H1 (cell line): ENCODE measurements around the gene DEGS2. TPM values are rescaled to one million over a fixed set of nuclear protein-coding genes. Genes with fewer than 3 reads are reported as not detected.

Experiments
- CTCF ChIA-PET: fragments of 300-600 bp; sonication (Branson Sonifier 250); formaldehyde crosslinking; loops from one replicate; lab custom pipeline; 2021; ENCODE audit not compliant: partially characterized antibody; lab: Charles Lee
- POLR2A ChIA-PET: fragments of 300-600 bp; sonication (Branson Sonifier 250); formaldehyde crosslinking; loops from one replicate; lab custom pipeline; 2021; ENCODE audit warnings: inconsistent platforms; ENCODE audit not compliant: partially characterized antibody; lab: Charles Lee
- DNase-seq, 2 experiments: peaks; one replicate each; pipeline versions ENCODE4 v3.0.0 to v3.0.0-alpha.2; 2010 to 2022; ENCODE audit warnings: low spot score in 2 of 2, low read depth in 1 of 2, mixed read lengths in 1 of 2
- FAIRE-seq: peaks from 2 replicates; lab custom pipeline; 2011; peaks lifted over from hg19 to GRCh38; lab: Jason Lieb, UNC
- H2AFZ ChIP-seq: 2 replicates; pipeline ENCODE4 v1.8.1; 2012; ENCODE audit warnings: low read length, inconsistent platforms
- H2AK5ac ChIP-seq: 2 replicates; pipeline ENCODE4 v1.6.1; 2013; ENCODE audit warnings: low read depth, low read length
- H2BK120ac ChIP-seq: replicated peaks from 2 replicates; pipeline ENCODE3; 2013; ENCODE audit warnings: low read depth, low read length, inconsistent platforms
- H2BK12ac ChIP-seq: 2 replicates; pipeline ENCODE4 v1.6.1; 2013; ENCODE audit warnings: low read depth, low read length
- H2BK15ac ChIP-seq: 2 replicates; pipeline ENCODE4 v1.6.1; 2013; ENCODE audit warnings: low read length
- H2BK20ac ChIP-seq: 2 replicates; pipeline ENCODE4 v1.6.1; 2013; ENCODE audit warnings: low read length
- H2BK5ac ChIP-seq: 2 replicates; pipeline ENCODE4 v1.6.1; 2013; ENCODE audit warnings: low read depth, low read length
- H3K14ac ChIP-seq: 2 replicates; pipeline ENCODE4 v1.6.1; 2013; ENCODE audit warnings: inconsistent platforms; ENCODE audit not compliant: insufficient read length
- H3K18ac ChIP-seq: 2 replicates; pipeline ENCODE4 v1.6.1; 2013; ENCODE audit warnings: low read length; ENCODE audit errors: extremely low read depth
- H3K23ac ChIP-seq: 2 replicates; pipeline ENCODE4 v1.6.1; 2013; ENCODE audit warnings: inconsistent platforms; ENCODE audit not compliant: insufficient read length
- H3K23me2 ChIP-seq: 2 replicates; pipeline ENCODE4 v1.6.1; 2013; ENCODE audit warnings: low read depth, low read length
- H3K27ac ChIP-seq: 2 replicates; pipeline ENCODE4 v1.6.1; 2011; ENCODE audit warnings: low read depth, low read length, inconsistent platforms
- H3K27me3 ChIP-seq, 4 experiments: replicated peaks in 1 of 4; 1 replicate in 1 of 4; 2 replicates in 3 of 4; pipeline versions ENCODE4 v1.6.1 to v1.8.1; 2011 to 2013; ENCODE audit warnings: low read length in 3 of 4, mild to moderate bottlenecking in 3 of 4, inconsistent platforms in 2 of 4, mixed read lengths in 2 of 4, moderate library complexity in 1 of 4; ENCODE audit not compliant: control insufficient read depth in 3 of 4, insufficient read depth in 3 of 4; ENCODE audit errors: extremely low read depth in 1 of 4
- H3K36me3 ChIP-seq, 4 experiments: 2 replicates each; pipeline versions ENCODE4 v1.6.1 to v1.8.1; 2011 to 2013; ENCODE audit warnings: mild to moderate bottlenecking in 4 of 4, low read length in 3 of 4, moderate library complexity in 2 of 4, control low read depth in 1 of 4, inconsistent platforms in 1 of 4; ENCODE audit not compliant: insufficient read depth in 4 of 4, control insufficient read depth in 2 of 4
- H3K4ac ChIP-seq: replicated peaks from 2 replicates; pipeline ENCODE3; 2013; ENCODE audit warnings: low read length, low read depth, mixed read lengths, inconsistent platforms; ENCODE audit not compliant: insufficient read length
- H3K4me1 ChIP-seq, 4 experiments: replicated peaks in 1 of 4; 1 replicate in 1 of 4; 2 replicates in 3 of 4; pipeline versions ENCODE4 v1.6.1 to v1.8.1; 2011 to 2013; ENCODE audit warnings: low read length in 3 of 4, inconsistent platforms in 2 of 4, mixed read lengths in 1 of 4; ENCODE audit not compliant: insufficient read depth in 4 of 4, control insufficient read depth in 3 of 4
- H3K4me2 ChIP-seq, 2 experiments: 2 replicates each; pipeline versions ENCODE4 v1.6.1 to v1.8.1; 2011 to 2013; ENCODE audit warnings: low read depth in 2 of 2, low read length in 2 of 2, control low read depth in 1 of 2, inconsistent platforms in 1 of 2, mild to moderate bottlenecking in 1 of 2; ENCODE audit not compliant: insufficient read depth in 1 of 2
- H3K4me3 ChIP-seq, 4 experiments: fragments of 200-600, 300-600 bp in 1 of 4; sonication (generic), shearing (Covaris generic), sonication (Bioruptor Twin) in 1 of 4; 2 replicates each; pipeline versions ENCODE4 v1.5.1 to v1.8.1; 2011 to 2016; ENCODE audit warnings: low read length in 4 of 4, low read depth in 3 of 4, control low read depth in 2 of 4, inconsistent platforms in 2 of 4, mild to moderate bottlenecking in 2 of 4, mixed read lengths in 1 of 4, moderate library complexity in 1 of 4; ENCODE audit not compliant: insufficient read depth in 2 of 4; ENCODE audit errors: extremely low read depth in 1 of 4
- H3K56ac ChIP-seq: replicated peaks from 2 replicates; pipeline ENCODE3; 2013; ENCODE audit warnings: low read depth, mild to moderate bottlenecking, mixed read lengths, low read length, inconsistent platforms; ENCODE audit not compliant: insufficient read length
- H3K79me1 ChIP-seq: 2 replicates; pipeline ENCODE4 v1.6.1; 2013; ENCODE audit warnings: low read depth, low read length, control low read depth
- H3K79me2 ChIP-seq, 2 experiments: 2 replicates each; pipeline versions ENCODE4 v1.6.1 to v1.8.1; 2012 to 2013; ENCODE audit warnings: low read length in 2 of 2, mild to moderate bottlenecking in 2 of 2, inconsistent platforms in 1 of 2; ENCODE audit not compliant: insufficient read depth in 2 of 2, control insufficient read depth in 1 of 2
- H3K9ac ChIP-seq, 4 experiments: replicated peaks in 1 of 4; 1 replicate in 1 of 4; 2 replicates in 3 of 4; pipeline versions ENCODE4 v1.6.1 to v1.8.1; 2011 to 2013; ENCODE audit warnings: low read depth in 3 of 4, low read length in 3 of 4, control low read depth in 2 of 4, mild to moderate bottlenecking in 2 of 4, moderate library complexity in 2 of 4, inconsistent platforms in 1 of 4; ENCODE audit errors: extremely low read depth in 1 of 4
- H3K9me3 ChIP-seq, 2 experiments: 2 replicates each; pipeline versions ENCODE4 v1.6.1 to v1.8.1; 2012 to 2013; ENCODE audit warnings: mild to moderate bottlenecking in 2 of 2, moderate library complexity in 2 of 2, control low read depth in 1 of 2, inconsistent platforms in 1 of 2, low read depth in 1 of 2, low read length in 1 of 2, mixed read lengths in 1 of 2; ENCODE audit not compliant: insufficient read depth in 2 of 2
- H4K20me1 ChIP-seq, 2 experiments: replicated peaks in 1 of 2; 2 replicates each; pipeline versions ENCODE3 to v1.8.1; 2011 to 2013; ENCODE audit warnings: inconsistent platforms in 2 of 2, low read length in 2 of 2, mild to moderate bottlenecking in 1 of 2; ENCODE audit not compliant: insufficient read depth in 2 of 2, control insufficient read depth in 1 of 2
- H4K5ac ChIP-seq: 2 replicates; pipeline ENCODE4 v1.6.1; 2013; ENCODE audit warnings: low read length, low read depth, mixed read lengths, inconsistent platforms; ENCODE audit not compliant: insufficient read length
- H4K8ac ChIP-seq: 2 replicates; pipeline ENCODE4 v1.8.0; 2013; ENCODE audit warnings: mild to moderate bottlenecking, moderate library complexity, low read length, inconsistent platforms; ENCODE audit not compliant: insufficient read depth; ENCODE audit errors: extremely low read depth
- H4K91ac ChIP-seq: replicated peaks from 2 replicates; pipeline ENCODE3; 2013; ENCODE audit warnings: low read length, mixed read lengths, inconsistent platforms; ENCODE audit not compliant: insufficient read length
- KDM5A ChIP-seq: fragments of 200-600 bp; IDR thresholded peaks from 2 replicates; pipeline ENCODE4 v1.7.1; 2012; ENCODE audit warnings: mild to moderate bottlenecking, low read length, inconsistent platforms, mixed read lengths
- SP4 ChIP-seq: IDR thresholded peaks from 2 replicates; pipeline ENCODE4 v1.6.1; 2012; ENCODE audit warnings: low read length, inconsistent platforms
- WGBS, 2 experiments: shearing (Covaris generic) in 1 of 2; methylation state at CpG; one replicate each; pipeline versions ENCODE4 v1.1.6 to v1.1.7; 2013 to 2015; ENCODE audit warnings: low lambda C conversion rate in 2 of 2, mixed read lengths in 2 of 2, inconsistent platforms in 1 of 2, low coverage in 1 of 2, missing lambda C conversion rate in 1 of 2; ENCODE audit not compliant: insufficient replicate concordance in 2 of 2, insufficient coverage in 1 of 2, insufficient read length in 1 of 2; ENCODE audit errors: extremely low coverage in 1 of 2, missing lambda C conversion rate in 1 of 2; 5-methylcytosine and 5-hydroxymethylcytosine counted together
- polyA plus RNA-seq, 7 experiments: library from polyadenylated mRNA; depleted of rRNA in 3 of 7; stranded (reverse) in 5 of 7; unstranded in 2 of 7; fragments of >200 nt in 5 of 7; fragments of 200-250 nt in 2 of 7; gene quantifications; 1 replicate in 5 of 7; 2 replicates in 1 of 7; 4 replicates in 1 of 7; pipeline versions ENCODE4 v1.2.1 to v1.2.3, GENCODE V29; 2011 to 2013; ENCODE audit warnings: missing spikeins in 2 of 7, mixed read lengths in 2 of 7
- total RNA-seq: library from RNA; stranded (reverse); fragmentation: NEBNext Ultra II Directional; extraction: Animal tissue kit (Norgen Biotek cat#: 25700); gene quantifications from 2 replicates; pipeline ENCODE4 v1.2.1, GENCODE V29; 2021

The DEGS2 gene
- total and polyA plus RNA-seq, 2 of the 8 experiments (the other 6 are each of a cell fraction or from before 2014, with no cell fraction given): 0.61 to 0.82 TPM

DNA sequence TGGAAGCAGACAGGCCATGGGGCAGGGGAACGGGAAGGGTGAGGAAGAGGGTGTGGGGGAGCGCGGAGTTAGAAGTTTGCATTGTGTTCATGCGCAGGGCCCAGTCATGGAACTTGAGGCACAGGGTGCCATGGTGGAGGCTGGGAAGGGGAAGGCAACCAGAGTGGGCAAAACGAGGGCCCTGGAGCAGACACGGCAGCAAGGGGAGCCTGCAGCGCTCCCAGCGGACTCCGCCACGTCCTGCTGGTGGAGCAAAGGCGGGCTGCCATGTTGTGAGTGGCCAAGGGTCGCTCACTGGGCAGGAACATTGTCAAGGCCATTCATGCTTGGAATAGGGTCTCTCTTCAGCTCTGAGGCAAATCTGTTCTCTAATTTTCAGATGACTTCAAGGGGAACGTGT lies 20.5 kb downstream of the DEGS2 start:
- Histone ChIP-seq H3K56ac (no peak overlapping the region), H3K4me1 (peaks cover 0 to 6% (median 5%) of the 10 kb centered on the region in 4 experiments; a peak in 5 of 7 replicates), H3K4me2 (no peak overlapping the region), H3K79me2 (no peaks in the 10 kb centered on the region), H2BK12ac (no peak overlapping the region), H3K23ac (no peak overlapping the region), H4K5ac (no peak overlapping the region), H2BK20ac (no peak overlapping the region), H2AFZ (no peak overlapping the region), H3K18ac (no peak overlapping the region), H3K14ac (no peak overlapping the region), H2BK120ac (no peak overlapping the region), H3K23me2 (no peaks in the 10 kb centered on the region), H3K36me3 (peaks cover 0 to 2% (median 0%) of the 10 kb centered on the region in 4 experiments; a peak in 1 of 8 replicates), H4K8ac (no peak overlapping the region), H2BK5ac (no peak overlapping the region), H3K9ac (no peak overlapping the region), H4K20me1 (peaks cover 0 to 7% of the 10 kb centered on the region in 2 experiments), H3K4me3 (no peak overlapping the region), H3K27ac (no peak overlapping the region), H2BK15ac (no peak overlapping the region), H4K91ac (no peak overlapping the region), H3K9me3 (no peaks in the 10 kb centered on the region), H3K4ac (no peak overlapping the region), H3K79me1 (peaks cover 3% of the 10 kb centered on the region; the same call in 1 of the 2 replicates), H3K27me3 (no peaks in the 10 kb centered on the region; a peak in 1 of 7 replicates), H2AK5ac (no peak overlapping the region)
- FAIRE-seq (no peak), DNase-seq (no peak)
- TF ChIP-seq KDM5A (no peak), SP4 (no peak)
- WGBS, 2 experiments: 93% methylated on average over 13 of the region's 13 CpGs; no CpG with 5 or more reads in 1 of the 2 experiments
- ChIA-PET CTCF (interaction anchor here (0.6 to 22.9 kb wide), 10 partner anchors 16 to 161 kb away, joined by 3 to 307 read pairs (median 6); partner anchors contain the start of genes DEGS2 and EVL), POLR2A (interaction anchor here (0.8 to 1.3 kb wide), 2 partner anchors 8 to 10 kb away, joined by 3 read pairs; no protein-coding TSS in a partner anchor)
